HEK293T (cell line): ENCODE measurements around the gene AURKA.

ENCODE experiments used
- CTCF ChIA-PET: fragments of 350-600 bp; formaldehyde crosslinking; extraction: SDS; loops from one replicate; lab custom pipeline; 2021; ENCODE audit warnings: antibody characterized with exemption, inconsistent platforms; lab: Yijun Ruan, JAX
- POLR2A ChIA-PET: fragments of 350-600 bp; formaldehyde crosslinking; extraction: SDS; loops from one replicate; lab custom pipeline; 2020; ENCODE audit warnings: antibody characterized with exemption, inconsistent platforms; lab: Yijun Ruan, JAX
- DNase-seq: peaks from one replicate; pipeline ENCODE4 v3.0.0; 2012; ENCODE audit warnings: mixed read lengths; ENCODE audit errors: extremely low spot score
- ARNT ChIP-seq: fragments of 450-650 bp; IDR thresholded peaks from 2 replicates; pipeline ENCODE4 v1.6.1; 2017; ENCODE audit warnings: mild to moderate bottlenecking
- BHLHE40 ChIP-seq: fragments of 450-650 bp; IDR thresholded peaks from 2 replicates; pipeline ENCODE4 v1.6.1; 2016; ENCODE audit warnings: mild to moderate bottlenecking, moderate library complexity, borderline replicate concordance
- CTBP1 ChIP-seq: fragments of 450-650 bp; IDR thresholded peaks from 2 replicates; pipeline ENCODE4 v1.6.1; 2016; ENCODE audit warnings: borderline replicate concordance
- ELF4 ChIP-seq: fragments of 450-650 bp; IDR thresholded peaks from 2 replicates; pipeline ENCODE4 v1.6.1; 2017; ENCODE audit warnings: antibody characterized with exemption
- FOXA1 ChIP-seq: fragments of 450-650 bp; IDR thresholded peaks from 2 replicates; pipeline ENCODE4 v1.6.1; 2016; ENCODE audit warnings: mild to moderate bottlenecking
- FOXK2 ChIP-seq: fragments of 450-650 bp; IDR thresholded peaks from 2 replicates; pipeline ENCODE4 v1.6.1; 2016; ENCODE audit warnings: mild to moderate bottlenecking
- FOXM1 ChIP-seq: fragments of 450-650 bp; IDR thresholded peaks from 2 replicates; pipeline ENCODE4 v1.6.1; 2017; ENCODE audit warnings: mild to moderate bottlenecking, borderline replicate concordance
- HDGF ChIP-seq: fragments of 450-650 bp; IDR thresholded peaks from 2 replicates; pipeline ENCODE4 v1.6.1; 2017; ENCODE audit warnings: antibody characterized with exemption, borderline replicate concordance
- L3MBTL2 ChIP-seq: fragments of 450-650 bp; conservative IDR thresholded peaks from 2 replicates; pipeline ENCODE4 v1.6.1; 2016; ENCODE audit warnings: mild to moderate bottlenecking
- LEF1 ChIP-seq: fragments of 450-650 bp; IDR thresholded peaks from 2 replicates; pipeline ENCODE4 v1.6.1; 2017; ENCODE audit warnings: mild to moderate bottlenecking, borderline replicate concordance
- NFRKB ChIP-seq: fragments of 450-650 bp; IDR thresholded peaks from 2 replicates; pipeline ENCODE4 v1.6.1; 2016; ENCODE audit warnings: mild to moderate bottlenecking, moderate library complexity
- PKNOX1 ChIP-seq: fragments of 450-650 bp; IDR thresholded peaks from 2 replicates; pipeline ENCODE4 v1.6.1; 2016
- SP1 ChIP-seq: fragments of 450-650 bp; IDR thresholded peaks from 2 replicates; pipeline ENCODE4 v1.6.1; 2017
- SUZ12 ChIP-seq: fragments of 450-650 bp; IDR thresholded peaks from 2 replicates; pipeline ENCODE4 v1.6.1; 2016; ENCODE audit warnings: mild to moderate bottlenecking
- TARDBP ChIP-seq: fragments of 450-650 bp; IDR thresholded peaks from 2 replicates; pipeline ENCODE4 v1.6.1; 2016
- ZNF384 ChIP-seq: fragments of 450-650 bp; IDR thresholded peaks from 2 replicates; pipeline ENCODE4 v1.6.1; 2016

Gene AURKA

DNA sequence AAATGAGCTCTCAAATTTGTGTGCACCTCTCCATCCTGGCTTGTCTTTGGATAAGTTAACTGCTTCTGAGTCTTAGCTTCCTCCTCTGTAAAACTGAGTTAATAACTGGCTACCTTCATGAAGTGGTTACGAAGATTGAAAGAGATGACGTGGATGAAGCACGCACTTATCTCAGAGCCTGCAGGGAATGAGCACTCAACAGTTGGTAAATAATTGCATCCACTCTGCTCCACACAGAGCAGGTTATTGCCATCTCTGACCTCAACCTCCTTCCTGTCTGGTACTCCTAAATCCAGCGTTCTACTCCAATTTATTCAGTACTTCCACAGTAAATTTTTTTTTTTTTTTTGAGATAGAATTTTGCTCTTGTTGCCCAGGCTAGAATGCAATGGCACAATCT is 6.9 kb downstream of the AURKA start:
- ChIA-PET CTCF (no interaction called here), POLR2A (no interaction called here)
- no peak for DNase-seq
- TF ChIP-seq L3MBTL2 = no peak

- POLR2A ChIA-PET = interaction anchor here (1.4 kb wide), 1 partner anchor 8 kb away, joined by 11 read pairs; the partner anchor contains the start of genes AURKA and CSTF1
- DNase-seq = no peak
- TF ChIP-seq LEF1 = no peak
- CTCF ChIA-PET = no interaction called here
Observed at GRCh38 chr20:56383334-56383733, 8.7 kb downstream of the AURKA start.

- ChIA-PET CTCF (no interaction called here), POLR2A (interaction anchor here (1.4 kb wide), 1 partner anchor 9 kb away, joined by 11 read pairs; the partner anchor contains the start of genes AURKA and CSTF1)
- TF ChIP-seq FOXK2 (no peak), L3MBTL2 (no peak), ELF4 (no peak), SP1 (no peak), CTBP1 (no peak), FOXM1 (no peak), SUZ12 (no peak), TARDBP (no peak), BHLHE40 (no peak), NFRKB (no peak), LEF1 (no peak), PKNOX1 (no peak)
- no peak for DNase-seq
Observed at GRCh38 chr20:56382696-56383095, 9.3 kb downstream of the AURKA start.

GRCh38 chr20:56381501-56381900 is 10.5 kb downstream of the AURKA start:
- ChIA-PET POLR2A (interaction anchor here (0.9 kb wide), 1 partner anchor 11 kb away, joined by 3 read pairs; the partner anchor contains the start of genes AURKA and CSTF1), CTCF (interaction anchor here (0.6 kb wide), 1 partner anchor 249 kb away, joined by 3 read pairs; no protein-coding TSS in a partner anchor)
- TF ChIP-seq FOXA1 = no peak
- no peak for TF ChIP-seq FOXK2
- DNase-seq = no peak

GRCh38 chr20:56380375-56380774 is 11.6 kb downstream of the AURKA start:
- POLR2A ChIA-PET = no interaction called here
- TF ChIP-seq PKNOX1 (no peak), TARDBP (no peak), ARNT (no peak), BHLHE40 (no peak), SUZ12 (no peak), LEF1 (no peak), NFRKB (no peak), ELF4 (no peak), L3MBTL2 (no peak), ZNF384 (no peak), HDGF (no peak), SP1 (no peak)
- CTCF ChIA-PET = no interaction called here
- no peak for DNase-seq

DNA sequence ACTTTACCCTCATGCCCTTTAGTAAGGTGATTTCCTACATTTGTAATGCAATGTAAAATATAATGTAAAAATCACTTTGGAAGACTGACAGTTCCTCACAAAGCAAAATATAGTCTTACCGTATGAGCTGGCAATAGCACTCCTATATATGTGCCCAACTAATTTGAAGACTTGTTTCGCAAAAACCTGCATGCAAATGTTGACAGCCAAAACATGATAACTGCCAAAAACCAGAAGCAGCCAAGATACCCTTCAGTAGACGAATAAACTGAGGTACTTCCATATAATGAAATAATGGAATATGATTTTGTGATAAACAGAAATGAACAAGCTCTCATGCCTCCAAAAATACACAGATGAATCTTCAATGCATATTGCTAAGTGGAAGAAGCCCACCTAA is 13.6 kb downstream of the AURKA start:
- CTCF ChIA-PET = interaction anchor here (0.5 kb wide), 1 partner anchor 137 kb away, joined by 8 read pairs; no protein-coding TSS in a partner anchor
- DNase-seq = no peak
- TF ChIP-seq BHLHE40 (no peak), NFRKB (no peak), FOXK2 (no peak), TARDBP (no peak), ZNF384 (no peak), SUZ12 (no peak), HDGF (no peak), FOXM1 (no peak), PKNOX1 (no peak), LEF1 (no peak), FOXA1 (no peak), CTBP1 (no peak)
- POLR2A ChIA-PET = no interaction called here

DNA sequence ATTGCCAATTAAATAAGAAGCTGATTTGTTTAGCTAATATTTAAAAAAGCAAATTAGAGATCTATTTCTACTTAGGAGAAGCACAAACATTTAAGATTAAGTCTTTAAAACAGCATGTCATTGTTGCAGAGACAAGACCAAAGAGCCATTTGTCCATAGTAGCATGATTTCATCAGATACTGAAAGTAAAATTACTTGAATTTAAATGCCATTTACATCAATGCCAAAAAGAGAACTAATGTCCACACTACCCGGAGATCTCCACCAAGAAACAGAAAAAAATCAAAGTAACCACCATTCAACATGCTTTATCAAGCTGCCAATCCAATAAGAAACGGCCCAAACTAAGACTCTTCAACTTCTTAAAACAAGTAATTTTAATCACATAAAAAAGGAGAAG is 15.7 kb downstream of the AURKA start:
- DNase-seq = no peak
- ChIA-PET CTCF (no interaction called here), POLR2A (interaction anchor here (1.2 to 1.5 kb wide), 2 partner anchors 16 to 18 kb away, joined by 5 to 8 read pairs; partner anchors contain the start of genes AURKA, CSTF1 and FAM210B)
- TF ChIP-seq CTBP1 (no peak), FOXA1 (no peak), HDGF (no peak), TARDBP (no peak), SP1 (no peak), FOXK2 (no peak), BHLHE40 (no peak), L3MBTL2 (no peak), NFRKB (no peak), ZNF384 (no peak), SUZ12 (no peak), LEF1 (no peak), PKNOX1 (no peak), ARNT (no peak), FOXM1 (no peak), ELF4 (no peak)
